ENCODE data around the gene VMAC.
"Not testable (repeated sequence)": the region's sequence is repeated elsewhere in the genome, so short reads cannot be mapped to it uniquely, and the experiment has no call there.

VMAC gene, protein sequence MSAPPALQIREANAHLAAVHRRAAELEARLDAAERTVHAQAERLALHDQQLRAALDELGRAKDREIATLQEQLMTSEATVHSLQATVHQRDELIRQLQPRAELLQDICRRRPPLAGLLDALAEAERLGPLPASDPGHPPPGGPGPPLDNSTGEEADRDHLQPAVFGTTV

DNA sequence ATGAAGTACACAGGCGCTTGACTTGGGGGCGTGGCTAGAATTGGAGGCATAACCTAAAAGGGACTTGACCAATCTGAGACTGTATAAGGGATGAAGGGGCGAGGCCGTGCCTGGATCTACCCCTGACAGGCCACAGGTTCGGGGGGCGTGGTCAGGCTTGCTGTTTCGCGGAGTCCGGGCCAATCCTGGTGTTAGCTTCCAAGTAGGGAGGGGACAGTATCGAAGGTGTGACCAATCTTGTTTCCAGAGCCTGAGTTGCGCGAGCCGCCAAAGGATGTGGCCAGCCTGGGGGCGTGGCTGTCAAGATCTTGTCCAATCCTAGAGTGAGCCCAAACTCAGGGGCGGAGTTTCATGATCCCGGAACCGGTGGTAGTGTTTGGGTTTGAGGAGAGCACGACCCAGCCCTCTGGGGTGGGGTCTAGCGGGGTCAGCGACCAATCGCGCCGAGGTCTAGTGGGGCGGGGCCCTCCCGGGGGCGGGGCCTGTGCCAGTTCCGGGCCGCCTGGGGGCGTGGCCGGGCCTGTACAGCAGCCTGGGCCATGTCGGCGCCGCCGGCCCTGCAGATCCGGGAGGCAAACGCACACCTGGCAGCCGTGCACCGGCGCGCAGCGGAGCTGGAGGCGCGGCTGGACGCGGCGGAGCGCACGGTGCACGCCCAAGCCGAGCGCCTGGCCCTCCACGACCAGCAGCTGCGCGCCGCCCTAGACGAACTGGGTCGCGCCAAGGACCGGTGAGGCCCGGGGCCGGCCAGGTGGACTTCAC, at the start of gene VMAC:
VMAC (plus strand) TSS at position 521 of the 762 bp plus-strand sequence; CDS start at position 540, 19 bp downstream.
- DNase-seq, result peak; percentile 100

DNA sequence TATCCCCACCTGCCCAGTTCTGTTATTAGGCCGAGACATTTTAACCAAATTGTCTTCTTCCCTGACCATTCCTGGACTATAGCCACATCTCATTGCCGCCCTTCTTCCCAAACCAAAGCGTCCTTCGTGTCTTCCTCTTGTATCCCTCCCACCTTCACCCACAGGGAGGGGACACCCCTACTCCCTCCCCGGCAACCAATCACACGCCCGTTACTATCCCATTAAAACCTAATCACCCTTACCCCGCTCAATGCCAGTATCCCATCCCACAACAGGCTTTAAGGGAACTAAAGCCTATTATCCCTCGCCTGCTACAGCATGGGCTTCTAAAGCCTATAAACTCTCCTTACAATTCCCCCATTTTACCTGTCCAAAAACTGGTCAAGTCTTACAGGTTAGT, 49.5 kb upstream of the VMAC start:
- not testable (repeated sequence) for DNase-seq

DNA sequence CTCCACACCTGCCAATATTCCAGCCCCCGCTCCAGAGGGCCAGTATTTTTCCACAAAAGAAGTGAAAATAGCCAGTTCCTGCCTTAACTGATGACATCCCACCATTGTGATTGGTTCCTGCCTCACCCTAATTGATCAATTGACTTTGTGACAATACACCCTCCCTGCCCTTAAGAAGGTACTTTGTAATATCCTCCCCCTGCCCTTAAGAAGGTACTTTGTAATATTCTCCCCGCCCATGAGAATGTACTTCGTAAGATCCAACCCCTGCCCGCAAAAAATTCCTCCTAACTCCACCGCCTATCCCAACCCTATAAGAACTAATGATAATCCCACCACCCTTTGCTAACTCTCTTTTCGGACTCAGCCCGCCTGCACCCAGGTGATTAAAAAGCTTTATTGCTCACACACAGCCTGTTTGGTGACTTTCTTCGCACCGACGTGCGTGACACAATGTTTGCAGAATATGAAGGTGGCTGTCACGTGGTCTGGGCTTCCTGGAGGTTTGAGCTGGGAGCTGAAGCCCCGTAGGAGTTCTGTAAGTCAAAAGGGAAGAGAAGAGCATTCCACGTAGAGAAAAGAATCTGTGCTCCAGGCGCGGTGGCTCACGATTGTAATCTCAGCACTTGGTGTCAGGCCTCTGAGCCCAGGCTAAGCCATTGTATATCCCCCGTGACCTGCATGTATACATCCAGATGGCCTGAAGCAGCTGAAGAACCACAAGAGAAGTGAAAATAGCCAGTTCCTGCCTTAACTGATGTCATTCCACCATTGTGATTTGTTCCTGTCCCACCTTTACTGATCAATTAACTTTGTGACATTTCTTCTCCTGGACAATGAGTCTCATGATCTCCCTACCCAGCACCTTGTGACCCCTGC, 47.2 kb upstream of the VMAC start:
- DNase-seq, result no peak

DNA sequence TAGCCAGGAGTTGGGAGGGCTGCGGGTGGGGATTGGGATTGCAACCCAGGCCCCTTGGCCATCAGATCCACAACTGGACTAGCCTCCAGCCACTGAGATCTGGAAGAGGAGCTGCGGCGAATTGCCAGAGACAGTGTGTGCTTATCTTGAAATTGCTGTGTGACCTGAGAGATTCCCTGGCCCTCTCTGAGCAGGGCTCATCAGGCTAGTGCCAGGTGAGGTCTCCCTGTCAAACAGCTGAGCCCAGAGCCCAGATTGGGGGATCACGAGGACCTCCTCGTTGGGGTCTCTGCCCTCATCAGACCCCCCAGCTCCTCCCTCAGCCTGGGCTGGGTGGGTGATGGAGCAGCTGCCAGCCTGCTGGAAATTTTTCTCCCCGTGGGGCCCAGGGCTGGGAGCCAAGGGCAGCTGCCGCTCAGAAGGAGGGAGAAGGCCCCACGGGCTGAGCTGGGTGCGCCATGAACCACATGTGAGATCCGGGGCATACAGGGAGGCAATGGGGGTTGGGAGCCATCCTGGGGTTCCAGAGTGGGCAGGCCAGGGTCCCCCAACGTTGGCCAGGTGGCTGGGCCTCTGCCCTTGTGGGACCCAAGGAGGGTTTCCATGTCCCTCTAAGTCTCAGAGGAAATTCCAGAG, 41.5 kb upstream of the VMAC start:
- no peak for DNase-seq

DNA sequence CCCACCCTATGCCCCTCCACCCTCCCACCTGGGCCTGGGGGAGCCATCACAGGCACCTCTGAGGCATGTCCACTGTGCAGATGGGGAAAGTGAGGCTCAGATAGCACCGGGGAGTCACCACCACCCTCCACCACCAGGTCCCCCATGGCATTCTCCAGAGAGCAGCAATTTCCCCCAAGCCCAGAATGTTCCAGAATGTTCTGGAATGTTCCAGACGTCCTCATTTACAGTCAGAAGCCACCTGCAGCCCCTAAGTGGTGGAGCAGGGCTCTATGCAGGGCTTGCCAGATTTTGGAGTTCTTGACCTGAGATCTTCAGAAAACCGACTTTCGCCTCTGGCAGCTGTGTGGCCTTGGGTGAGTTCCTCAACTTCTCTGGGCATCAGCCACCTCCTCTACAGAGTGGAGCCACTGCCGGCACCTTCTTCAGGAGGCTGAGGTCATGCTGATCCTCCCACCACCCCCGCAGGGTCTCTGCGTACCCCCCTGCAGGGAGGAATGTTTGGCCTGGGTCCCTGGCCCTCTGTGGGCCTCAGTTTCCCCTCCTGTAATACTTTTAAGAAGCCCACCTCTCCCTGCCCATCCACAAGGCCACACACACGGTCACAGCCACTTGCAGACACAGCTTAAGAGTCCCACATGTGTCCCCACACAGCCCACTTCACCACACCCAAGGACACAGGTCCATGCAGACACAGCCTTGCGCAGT, 40.5 kb upstream of the VMAC start:
- no peak for DNase-seq

DNA sequence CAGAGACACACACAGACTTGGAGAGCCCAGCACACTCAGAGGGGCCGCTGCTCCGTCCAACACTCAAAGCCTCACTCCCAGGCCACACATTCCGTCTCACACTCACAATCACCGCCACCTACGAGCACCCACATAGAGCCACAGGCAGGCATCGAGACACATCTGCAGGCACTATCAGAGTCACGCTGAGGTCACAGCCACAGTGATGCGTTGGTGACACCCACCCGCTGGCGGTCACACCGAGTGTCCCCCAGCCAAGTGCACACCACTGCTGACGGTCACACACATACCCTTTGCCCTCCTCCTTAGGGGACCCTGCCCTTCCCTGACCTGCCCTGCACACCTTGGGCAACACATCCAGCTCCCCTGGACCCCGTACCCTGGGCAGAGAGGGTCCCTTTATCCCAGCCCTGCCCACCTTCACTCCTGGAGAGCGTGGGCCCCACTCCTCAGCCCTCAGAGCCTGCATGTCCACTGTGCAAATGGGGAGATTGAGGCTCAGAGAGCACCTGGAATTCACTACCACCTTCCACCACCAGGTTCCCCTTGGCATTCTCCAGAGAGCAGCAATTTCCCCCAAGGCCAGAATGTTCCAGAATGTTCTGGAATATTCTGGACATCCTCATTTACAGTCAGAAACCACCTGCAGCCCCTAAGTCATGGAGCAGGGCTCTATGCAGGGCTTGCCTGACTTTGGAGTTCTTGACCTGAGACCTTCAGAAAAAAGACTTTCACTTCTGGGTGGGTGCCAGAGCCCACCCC, 39.8 kb upstream of the VMAC start:
- DNase-seq, result no peak

DNA sequence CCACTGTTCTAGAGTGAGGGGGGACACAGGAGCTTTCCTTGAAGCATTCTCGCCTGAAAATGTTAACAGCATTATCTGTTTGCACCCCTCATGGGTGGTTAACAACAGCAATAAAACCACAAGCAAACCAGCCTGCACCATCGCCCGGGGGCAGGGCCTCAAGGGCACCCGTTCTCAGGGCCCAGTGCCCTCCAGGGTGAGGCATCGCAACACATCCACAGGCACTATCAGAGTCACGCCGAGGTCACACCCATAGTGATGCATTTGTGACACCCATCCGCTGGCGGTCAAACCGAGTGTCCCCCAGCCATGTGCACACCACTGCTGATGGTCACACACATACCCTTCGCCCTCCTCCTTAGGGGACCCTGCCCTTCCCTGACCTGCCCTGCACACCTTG, 38.9 kb upstream of the VMAC start:
- DNase-seq, result no peak

DNA sequence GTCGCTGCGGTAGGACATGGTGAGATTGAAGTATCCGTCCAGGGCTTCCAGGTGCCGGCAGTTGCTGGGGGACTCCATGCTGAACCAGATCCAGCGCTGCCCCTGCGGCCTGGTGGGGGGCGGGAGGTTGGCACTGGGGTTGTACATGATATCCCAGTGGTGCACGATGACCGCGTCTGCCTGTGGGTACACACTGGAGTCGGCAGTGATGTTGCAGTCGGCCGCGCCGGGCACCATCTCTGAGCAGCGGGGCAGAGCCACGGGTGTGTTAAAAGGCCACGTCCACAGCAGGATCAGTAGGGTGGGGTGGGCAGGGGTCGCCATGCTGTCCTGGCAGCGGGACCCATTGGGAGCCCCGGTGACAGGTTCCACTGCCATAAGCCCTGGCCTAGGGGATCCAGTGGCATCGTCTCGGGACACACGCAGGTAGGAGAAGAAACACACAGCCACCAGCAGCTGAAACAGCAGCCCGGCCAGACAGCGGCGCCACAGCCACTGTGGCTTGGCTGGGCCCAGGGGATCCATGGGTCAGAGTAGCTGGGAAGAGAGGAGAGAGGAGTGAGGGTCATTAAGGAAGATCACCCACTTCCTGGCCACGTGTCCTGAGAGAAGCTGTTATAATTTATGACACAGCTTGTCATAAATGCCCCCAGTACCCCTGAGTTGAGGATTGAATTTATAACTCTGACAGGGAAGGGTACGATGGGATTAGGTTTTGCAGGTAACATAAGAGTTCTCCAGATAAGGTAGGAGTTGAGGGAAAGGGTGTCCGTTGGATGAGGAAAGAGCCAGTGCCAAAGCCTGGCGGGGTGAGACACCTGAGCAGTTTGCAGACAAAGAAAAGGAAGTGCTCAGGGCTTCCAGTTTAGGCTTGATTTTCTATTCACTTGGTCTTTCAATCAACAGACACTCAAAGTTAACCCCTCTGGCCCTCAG, 37.2 kb upstream of the VMAC start:
- no peak for DNase-seq

DNA sequence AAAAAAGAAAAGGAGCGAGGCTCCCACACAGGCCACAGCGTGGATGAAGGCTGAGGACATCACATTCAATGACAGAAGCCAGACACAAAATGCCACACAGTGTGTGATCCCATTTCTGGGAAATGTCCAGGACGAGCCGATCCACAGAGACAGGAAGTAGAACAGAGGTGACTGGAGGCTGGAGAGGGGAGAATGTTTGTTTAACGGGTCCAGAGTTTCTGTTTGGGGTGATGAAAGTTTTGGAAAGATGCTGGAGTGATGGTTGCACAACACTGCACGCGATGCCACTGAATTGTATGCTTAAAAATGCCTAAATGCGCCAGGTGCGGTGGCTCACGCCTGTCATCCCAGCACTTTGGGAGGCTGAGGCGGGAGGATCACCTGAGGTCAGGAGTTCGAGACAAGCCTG, 33.7 kb upstream of the VMAC start:
- no peak for DNase-seq

DNA sequence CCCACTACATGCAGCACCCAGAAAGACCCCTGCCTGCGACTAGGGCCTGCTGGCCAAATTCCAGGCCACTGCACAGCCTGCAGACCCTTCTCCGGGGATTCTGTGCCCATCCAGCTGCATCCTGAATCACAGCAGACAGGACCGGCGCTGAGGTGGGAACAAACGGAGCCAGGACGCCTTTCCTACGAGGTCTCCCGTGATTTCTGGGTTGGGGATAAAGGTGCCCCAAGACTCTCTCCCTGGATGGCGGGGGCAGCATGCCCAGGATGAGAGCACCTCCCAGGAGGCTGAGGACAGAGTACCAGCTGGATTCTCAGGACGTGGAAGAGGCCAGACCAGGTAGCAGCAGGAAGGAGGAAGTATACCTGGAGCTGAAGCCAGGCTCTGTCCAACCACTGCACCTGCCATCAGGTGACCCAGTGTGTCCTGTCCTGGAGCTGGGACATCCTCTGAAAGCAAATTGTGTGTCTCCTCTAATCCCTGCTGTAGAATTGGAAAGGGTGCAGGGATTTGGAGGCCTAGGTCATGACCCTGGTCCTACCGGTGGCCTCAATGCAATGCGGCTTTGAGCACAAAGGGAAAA, 31.0 kb upstream of the VMAC start:
- no peak for DNase-seq

DNA sequence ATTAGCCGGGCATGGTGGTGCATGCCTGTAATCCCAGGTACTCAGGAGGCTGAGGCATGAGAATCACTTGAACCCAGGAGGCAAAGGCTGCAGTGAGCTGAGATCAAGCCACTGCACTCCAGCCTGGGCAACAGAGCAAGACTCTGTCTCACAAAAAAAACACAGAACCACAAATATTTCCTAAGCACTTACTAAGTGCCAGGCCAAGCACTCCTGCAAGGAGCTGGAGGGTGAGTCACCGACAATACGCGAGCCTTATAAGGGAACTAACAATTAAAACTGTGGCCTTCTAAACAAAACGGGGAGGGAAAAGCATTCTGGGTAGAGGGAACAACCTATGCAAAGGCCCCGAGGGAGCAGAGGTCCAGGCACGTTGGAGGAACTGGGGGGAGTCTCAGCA, 30.2 kb upstream of the VMAC start:
- not testable (repeated sequence) for DNase-seq

DNA sequence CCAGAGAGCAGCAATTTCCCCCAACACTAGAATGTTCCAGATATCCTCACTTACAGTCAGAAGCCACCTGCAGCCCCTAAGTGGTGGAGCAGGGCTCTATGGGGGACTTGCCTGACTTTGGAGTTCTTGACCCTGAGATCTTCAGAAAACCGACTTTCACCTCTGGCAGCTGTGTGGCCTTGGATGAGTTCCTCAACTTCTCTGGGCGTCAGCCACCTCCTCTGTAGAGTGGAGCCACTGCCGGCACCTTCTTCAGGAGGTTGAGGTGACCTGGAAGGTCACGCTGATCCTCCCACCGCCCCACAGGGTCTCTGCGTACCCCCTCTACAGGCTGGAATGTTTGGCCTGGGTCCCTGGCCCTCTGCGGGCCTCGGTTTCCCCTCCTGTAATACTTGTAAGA, 27.2 kb upstream of the VMAC start:
- no peak for DNase-seq

DNA sequence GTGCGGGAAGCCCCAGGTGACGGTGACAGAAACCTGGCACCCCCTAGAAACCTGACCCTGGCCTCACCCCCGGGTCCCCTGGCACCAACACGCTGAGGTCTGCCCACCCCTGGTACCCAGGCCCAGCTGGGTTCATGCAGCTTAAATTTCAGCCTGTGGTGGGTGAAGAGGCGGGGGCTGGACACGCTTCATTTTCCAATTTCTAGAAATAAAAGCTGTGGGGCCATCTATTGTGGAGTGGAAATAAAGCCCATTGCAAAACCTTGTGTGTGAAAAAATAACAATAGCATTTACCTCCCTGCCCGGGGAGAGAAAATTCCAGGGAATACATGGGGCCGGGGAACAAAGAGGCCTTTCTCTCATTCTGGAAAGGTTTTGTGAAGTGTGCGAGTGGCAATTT, 26.8 kb upstream of the VMAC start:
- DNase-seq, result no peak

DNA sequence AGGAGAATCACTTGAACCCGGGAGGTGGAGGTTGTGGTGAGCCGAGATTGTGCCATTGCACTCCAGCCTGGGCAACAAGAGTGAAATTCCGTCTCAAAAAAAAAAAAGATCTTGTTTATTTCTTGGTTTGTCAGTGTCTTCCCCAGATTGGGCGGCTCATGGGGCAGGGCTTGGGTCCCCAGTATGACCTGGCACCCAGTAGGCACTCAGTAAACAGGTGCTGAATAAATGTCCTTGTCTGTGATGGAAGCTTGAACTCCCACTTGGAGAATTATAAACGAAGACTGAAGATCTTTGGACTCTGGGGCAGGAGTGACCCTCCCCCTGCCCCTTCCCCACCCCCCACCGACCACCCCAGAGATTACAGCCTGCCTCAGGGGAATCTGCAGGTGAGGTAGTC, 24.5 kb upstream of the VMAC start:
- no peak for DNase-seq

DNA sequence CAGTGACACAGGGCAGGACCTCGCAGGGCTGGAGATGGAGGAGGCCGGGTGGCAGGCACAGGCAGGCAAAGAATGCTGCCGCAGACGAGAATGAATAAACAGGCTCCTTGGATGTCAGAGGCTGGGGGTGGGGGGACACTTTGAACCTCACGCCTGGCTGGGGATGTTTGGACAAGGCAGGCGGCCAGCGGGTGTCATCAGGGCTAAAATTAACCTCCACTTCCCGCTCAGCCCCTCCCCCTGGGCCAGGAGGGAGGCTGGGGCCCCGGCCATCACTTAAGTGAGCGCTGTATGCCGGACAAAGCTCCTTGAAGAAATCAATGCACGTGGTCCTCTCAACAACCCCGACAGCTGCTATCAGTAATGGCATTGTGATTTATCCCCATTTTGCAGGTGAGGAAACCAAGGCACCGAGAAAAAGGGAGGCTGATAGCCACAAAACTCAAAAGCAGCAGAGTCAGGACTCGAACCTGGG, 24.0 kb upstream of the VMAC start:
- DNase-seq, result no peak

DNA sequence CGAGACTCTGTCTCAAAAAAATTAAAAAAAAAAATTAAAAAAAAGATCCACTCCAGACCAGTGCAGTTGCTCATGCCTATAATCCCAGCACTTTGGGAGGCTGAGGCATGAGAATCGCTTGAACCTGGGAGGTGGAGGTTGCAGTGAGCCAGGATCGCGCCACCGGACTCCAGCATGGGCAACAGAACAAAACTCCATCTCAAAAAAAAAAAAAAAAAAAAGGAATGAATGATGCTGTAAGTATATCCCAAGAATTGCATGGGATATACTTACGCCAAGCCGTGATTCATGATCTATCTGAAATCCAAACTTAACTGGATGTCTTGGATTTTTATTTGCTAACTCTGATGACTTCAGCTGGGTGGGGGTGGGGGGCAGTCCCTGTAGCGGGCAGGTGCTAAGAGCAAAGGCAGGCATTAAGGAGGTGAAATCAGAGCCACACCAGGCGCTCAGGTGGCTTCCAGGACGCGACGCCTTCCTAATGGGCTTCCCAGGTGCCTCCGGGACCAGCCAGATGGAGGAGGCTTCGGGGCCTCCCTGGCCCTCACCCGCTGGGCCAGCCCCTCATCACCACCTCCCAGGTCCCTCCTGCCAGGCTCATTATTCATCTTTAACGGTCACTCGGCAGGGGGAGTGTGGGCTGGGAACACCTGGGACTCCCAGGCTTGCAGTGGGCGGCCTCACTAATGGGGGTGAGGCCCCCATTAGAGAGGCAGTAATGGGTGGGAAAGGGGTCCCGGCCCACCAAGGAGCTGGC, 23.0 kb upstream of the VMAC start:
- DNase-seq, result no peak

DNA sequence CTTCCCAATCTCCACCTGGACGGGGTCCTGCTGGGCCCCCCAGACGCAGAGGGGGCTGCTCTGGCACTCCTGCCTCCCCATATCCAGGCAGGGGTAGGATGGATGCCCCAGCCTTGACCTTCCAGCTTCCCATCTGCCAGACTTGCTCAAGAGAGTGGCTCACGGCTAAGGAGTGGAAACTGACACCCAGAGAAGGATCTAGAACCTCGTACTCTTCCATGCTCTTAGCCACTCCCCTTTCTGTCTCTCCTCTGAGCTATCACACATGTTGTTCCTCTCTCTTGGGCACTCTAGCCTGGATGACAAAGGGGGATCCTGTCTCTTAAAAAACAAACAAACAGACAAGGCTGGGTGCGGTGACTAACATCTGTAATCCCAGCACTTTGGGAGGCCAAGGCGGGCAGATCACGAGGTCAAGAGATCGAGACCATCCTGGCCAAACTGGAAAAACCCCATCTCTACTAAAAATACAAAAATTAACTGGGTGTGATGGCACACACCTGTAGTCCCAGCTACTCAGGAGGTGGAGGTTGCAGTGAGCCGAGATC, 22.2 kb upstream of the VMAC start:
- no peak for DNase-seq

DNA sequence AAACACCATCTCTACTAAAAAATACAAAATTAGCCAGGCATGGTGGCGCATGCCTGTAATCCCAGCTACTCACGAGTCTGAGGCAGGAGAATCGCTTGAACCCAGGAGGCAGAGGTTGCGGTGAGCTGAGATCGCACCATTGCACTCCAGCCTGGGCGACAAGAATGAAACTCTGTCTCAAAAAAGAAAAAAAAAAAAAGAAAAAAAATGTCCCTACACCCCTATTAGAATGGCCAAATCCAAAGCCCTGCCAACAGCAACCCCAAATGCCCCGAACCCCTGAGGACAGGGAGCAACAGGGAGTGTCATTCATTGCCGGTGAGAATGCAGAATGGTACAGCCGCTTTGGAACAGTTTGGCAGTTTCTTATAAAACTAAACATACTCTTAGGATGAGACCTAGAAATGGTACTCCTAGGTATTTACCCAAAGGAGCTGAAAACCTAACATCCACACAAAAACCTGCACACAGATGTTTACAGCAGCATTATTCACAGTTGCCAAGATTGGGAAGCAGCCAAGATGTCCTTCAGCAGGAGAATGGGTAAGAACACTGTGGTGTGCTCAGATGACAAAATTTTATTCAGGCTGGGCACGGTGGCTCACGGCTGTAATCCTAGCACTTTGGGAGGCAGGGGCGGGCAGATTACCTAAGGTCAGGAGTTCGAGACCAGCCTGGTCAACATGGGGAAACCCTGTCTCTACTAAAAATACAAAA, 21.4 kb upstream of the VMAC start:
- not testable (repeated sequence) for DNase-seq

All from CD4-positive, alpha-beta T cell treated with Interleukin-12 subunit alpha and Interleukin-12 subunit beta, for 1 hour (primary cell).